Activated T-cell treated with anti-CD3 and anti-CD28 coated beads, Interleukin-2, amount 50 U/mL, for 1 hour (primary cell): ENCODE results near the gene RCE1.

ENCODE experiments used
- DNase-seq: peaks from one replicate; pipeline ENCODE4 v3.0.0-alpha.2; 2020

RCE1 gene

GRCh38 chr11:66891851-66892660 lies 48.8 kb downstream of the RCE1 start:
- DNase-seq: no peak

GRCh38 chr11:66892911-66893310 lies 49.7 kb downstream of the RCE1 start:
- DNase-seq: no peak

GRCh38 chr11:66894141-66894540 lies 50.9 kb downstream of the RCE1 start:
- no peak for DNase-seq
